Tibial nerve (tissue), 3 donors: ENCODE results near the gene CCDC40.

ENCODE experiments used
- POLR2A ChIP-seq, 2 donors: fragments of 450-650 bp; IDR thresholded peaks; one replicate each; pipeline ENCODE4 v1.6.1; 2017; ENCODE audit warnings: antibody characterized with exemption in 2 of 2, mild to moderate bottlenecking in 2 of 2, moderate library complexity in 2 of 2
- TF ChIP-seq, protein P1 (sequence below), 5 experiments: fragments of 200-600 bp in 3 of 5; fragments of 450-650 bp in 2 of 5; sonication (generic) in 3 of 5; IDR thresholded peaks; one replicate each; pipeline ENCODE4 v1.5.1; 2016 to 2019; ENCODE audit warnings: antibody characterized with exemption in 5 of 5, mild to moderate bottlenecking in 3 of 5, moderate library complexity in 2 of 5

DNA sequence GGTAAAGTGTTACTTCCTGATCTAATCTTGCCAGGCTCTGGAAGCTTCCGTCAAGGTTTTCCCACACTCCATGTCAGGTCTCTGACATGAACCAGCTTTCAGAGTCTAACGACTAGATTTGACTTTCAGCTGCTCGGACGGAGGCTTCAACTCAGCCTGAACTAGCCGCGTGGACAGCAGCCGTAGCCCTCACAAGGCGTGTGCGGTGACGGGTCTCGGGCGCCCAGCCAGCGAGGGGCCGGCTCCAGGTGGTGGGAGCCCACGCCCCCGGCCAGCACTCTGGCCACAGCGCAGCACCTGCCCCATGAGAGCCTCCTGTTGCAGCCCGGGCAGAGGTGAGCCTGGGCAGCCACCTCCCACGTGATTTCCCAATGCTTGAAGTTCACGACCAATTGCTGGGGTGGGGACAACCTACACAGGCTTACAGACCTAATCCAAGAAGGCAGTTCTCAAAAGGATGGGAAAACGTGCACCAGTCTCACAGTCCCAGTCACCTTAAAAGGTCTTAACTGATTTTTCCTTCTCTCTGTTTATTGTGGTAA, 46.3 kb upstream of the CCDC40 start:
- TF ChIP-seq, protein P1, sequence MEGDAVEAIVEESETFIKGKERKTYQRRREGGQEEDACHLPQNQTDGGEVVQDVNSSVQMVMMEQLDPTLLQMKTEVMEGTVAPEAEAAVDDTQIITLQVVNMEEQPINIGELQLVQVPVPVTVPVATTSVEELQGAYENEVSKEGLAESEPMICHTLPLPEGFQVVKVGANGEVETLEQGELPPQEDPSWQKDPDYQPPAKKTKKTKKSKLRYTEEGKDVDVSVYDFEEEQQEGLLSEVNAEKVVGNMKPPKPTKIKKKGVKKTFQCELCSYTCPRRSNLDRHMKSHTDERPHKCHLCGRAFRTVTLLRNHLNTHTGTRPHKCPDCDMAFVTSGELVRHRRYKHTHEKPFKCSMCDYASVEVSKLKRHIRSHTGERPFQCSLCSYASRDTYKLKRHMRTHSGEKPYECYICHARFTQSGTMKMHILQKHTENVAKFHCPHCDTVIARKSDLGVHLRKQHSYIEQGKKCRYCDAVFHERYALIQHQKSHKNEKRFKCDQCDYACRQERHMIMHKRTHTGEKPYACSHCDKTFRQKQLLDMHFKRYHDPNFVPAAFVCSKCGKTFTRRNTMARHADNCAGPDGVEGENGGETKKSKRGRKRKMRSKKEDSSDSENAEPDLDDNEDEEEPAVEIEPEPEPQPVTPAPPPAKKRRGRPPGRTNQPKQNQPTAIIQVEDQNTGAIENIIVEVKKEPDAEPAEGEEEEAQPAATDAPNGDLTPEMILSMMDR (IDR thresholded peaks at IDR 0.05): no peak
- TF ChIP-seq POLR2A (IDR thresholded peaks at IDR 0.05): no peak
